ENCODE results near the gene NRG3. TPM values are rescaled to one million over a fixed set of nuclear protein-coding genes. Genes with fewer than 3 reads are reported as not detected.

The NRG3 gene
- total and polyA plus RNA-seq, 2 of the 8 experiments (the other 6 are each of a cell fraction or from before 2014, with no cell fraction given) = 4.2 to 5.0 TPM

DNA sequence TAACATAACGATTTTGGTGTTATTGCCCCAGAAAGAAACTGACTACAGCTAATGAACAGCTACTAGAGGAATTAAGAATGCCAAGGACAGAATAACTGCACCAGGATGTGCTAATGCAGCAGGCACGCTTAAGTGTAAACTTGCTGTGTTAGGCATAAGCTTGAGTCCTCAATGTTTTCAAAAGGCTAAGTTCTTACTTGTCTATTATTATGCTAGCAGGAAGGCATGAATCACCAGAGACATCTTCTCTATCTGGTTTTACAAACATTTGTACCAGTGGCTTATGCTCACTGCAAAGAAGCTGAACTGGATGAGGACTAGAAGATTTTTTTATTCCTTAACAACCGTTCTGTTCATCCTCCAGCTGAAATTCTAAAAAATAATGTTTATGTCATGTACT, 1035.3 kb downstream of the NRG3 start:
- no peak for DNase-seq (ENCODE audit: low read depth in 1 of 2, low spot score in 2 of 2)
- H2BK5ac ChIP-seq (ENCODE audit: low read depth, low read length) = no peak overlapping the region
- no peak overlapping the region for H2BK20ac ChIP-seq (ENCODE audit: low read length)
- H3K23ac ChIP-seq (ENCODE audit: insufficient read length) = no peak overlapping the region
- no peaks in the 10 kb centered on the region for H3K9me3 ChIP-seq (ENCODE audit: insufficient read depth in 2 of 2, low read depth in 1 of 2, low read length in 1 of 2)
- H3K23me2 ChIP-seq (ENCODE audit: low read depth, low read length) = no peaks in the 10 kb centered on the region
- H2BK120ac ChIP-seq (replicated peaks; ENCODE audit: low read depth, low read length) = no peak overlapping the region
- H2AFZ ChIP-seq (ENCODE audit: low read length) = no peak overlapping the region
- no peak overlapping the region for H3K4me2 ChIP-seq (ENCODE audit: insufficient read depth in 1 of 2, low read depth in 2 of 2, low read length in 2 of 2)
- no peaks in the 10 kb centered on the region for H3K27me3 ChIP-seq (replicated peaks in 1 of 4; ENCODE audit: control insufficient read depth in 3 of 4, extremely low read depth in 1 of 4, insufficient read depth in 3 of 4, low read length in 3 of 4)
- CTCF ChIA-PET (ENCODE audit: partially characterized antibody) = interaction anchor here (0.8 to 1.7 kb wide), 2 partner anchors 13 to 99 kb away, joined by 3 to 4 read pairs; no protein-coding TSS in a partner anchor
- WGBS, 2 experiments (ENCODE audit: extremely low coverage in 1 of 2, insufficient coverage in 1 of 2, insufficient read length in 1 of 2, insufficient replicate concordance in 2 of 2, low coverage in 1 of 2, low lambda C conversion rate in 2 of 2, missing lambda C conversion rate in 1 of 2) = 96% methylated on average over 3 of the region's 3 CpGs; no CpG with 5 or more reads in 1 of the 2 experiments
- no peak overlapping the region for H2AK5ac ChIP-seq (ENCODE audit: low read depth, low read length)
- no peak overlapping the region for H4K8ac ChIP-seq (ENCODE audit: extremely low read depth, insufficient read depth, low read length)
- H3K56ac ChIP-seq (replicated peaks; ENCODE audit: insufficient read length, low read depth, low read length) = no peak overlapping the region
- no peak overlapping the region for H2BK12ac ChIP-seq (ENCODE audit: low read depth, low read length)
- no peak overlapping the region for H3K14ac ChIP-seq (ENCODE audit: insufficient read length)
- no peak overlapping the region for H4K5ac ChIP-seq (ENCODE audit: insufficient read length, low read depth, low read length)
- H3K4ac ChIP-seq (replicated peaks; ENCODE audit: insufficient read length, low read depth, low read length) = no peak overlapping the region
- H3K79me1 ChIP-seq (ENCODE audit: low read depth, low read length) = no peaks in the 10 kb centered on the region
- no peaks in the 10 kb centered on the region for H3K36me3 ChIP-seq (ENCODE audit: control insufficient read depth in 2 of 4, insufficient read depth in 4 of 4, low read length in 3 of 4)
- no peak overlapping the region for H3K9ac ChIP-seq (replicated peaks in 1 of 4; ENCODE audit: extremely low read depth in 1 of 4, low read depth in 3 of 4, low read length in 3 of 4)
- H3K27ac ChIP-seq (ENCODE audit: low read depth, low read length) = no peak overlapping the region
- no peaks in the 10 kb centered on the region for H4K20me1 ChIP-seq (replicated peaks in 1 of 2; ENCODE audit: control insufficient read depth in 1 of 2, insufficient read depth in 2 of 2, low read length in 2 of 2)
- no peak overlapping the region for H4K91ac ChIP-seq (replicated peaks; ENCODE audit: insufficient read length, low read length)
- POLR2A ChIA-PET (ENCODE audit: partially characterized antibody) = no interaction called here
- H3K18ac ChIP-seq (ENCODE audit: extremely low read depth, low read length) = no peak overlapping the region
- TF ChIP-seq YY1 (IDR thresholded peaks at IDR 0.05; ENCODE audit: low read depth, low read length) (no peak), CREB1 (IDR thresholded peaks at IDR 0.05) (no peak), POU5F1 (IDR thresholded peaks at IDR 0.05; ENCODE audit: low read depth, low read length) (no peak), SUZ12 (IDR thresholded peaks at IDR 0.05; ENCODE audit: low read length) (no peak), HDAC2 (IDR thresholded peaks at IDR 0.05; ENCODE audit: borderline replicate concordance in 1 of 2, low read depth in 2 of 2, low read length in 2 of 2) (no peak), SAP30 (IDR thresholded peaks at IDR 0.05; ENCODE audit: insufficient read depth, insufficient replicate concordance, low read length) (no peak), CBX8 (IDR thresholded peaks at IDR 0.05; ENCODE audit: borderline replicate concordance, low read depth, low read length) (no peak)
- TF ChIP-seq, protein P1, sequence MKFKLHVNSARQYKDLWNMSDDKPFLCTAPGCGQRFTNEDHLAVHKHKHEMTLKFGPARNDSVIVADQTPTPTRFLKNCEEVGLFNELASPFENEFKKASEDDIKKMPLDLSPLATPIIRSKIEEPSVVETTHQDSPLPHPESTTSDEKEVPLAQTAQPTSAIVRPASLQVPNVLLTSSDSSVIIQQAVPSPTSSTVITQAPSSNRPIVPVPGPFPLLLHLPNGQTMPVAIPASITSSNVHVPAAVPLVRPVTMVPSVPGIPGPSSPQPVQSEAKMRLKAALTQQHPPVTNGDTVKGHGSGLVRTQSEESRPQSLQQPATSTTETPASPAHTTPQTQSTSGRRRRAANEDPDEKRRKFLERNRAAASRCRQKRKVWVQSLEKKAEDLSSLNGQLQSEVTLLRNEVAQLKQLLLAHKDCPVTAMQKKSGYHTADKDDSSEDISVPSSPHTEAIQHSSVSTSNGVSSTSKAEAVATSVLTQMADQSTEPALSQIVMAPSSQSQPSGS (IDR thresholded peaks at IDR 0.05; ENCODE audit: low read length) = no peak
- no peaks in the 10 kb centered on the region for H3K4me1 ChIP-seq (replicated peaks in 1 of 4; ENCODE audit: control insufficient read depth in 3 of 4, insufficient read depth in 4 of 4, low read length in 3 of 4)
- no peak overlapping the region for H3K4me3 ChIP-seq (ENCODE audit: extremely low read depth in 1 of 4, insufficient read depth in 2 of 4, low read depth in 3 of 4, low read length in 4 of 4)
- FAIRE-seq = no peak
- no peak overlapping the region for H2BK15ac ChIP-seq (ENCODE audit: low read length)
- H3K79me2 ChIP-seq (ENCODE audit: control insufficient read depth in 1 of 2, insufficient read depth in 2 of 2, low read length in 2 of 2) = no peaks in the 10 kb centered on the region
